GM18867 (cell line): ENCODE data around the gene EXD3.
"Not testable (repeated sequence)": the region's sequence is repeated elsewhere in the genome, so short reads cannot be mapped to it uniquely, and the experiment has no call there.

ENCODE experiments used
- ATAC-seq: cut with Tn5 transposase; IDR thresholded peaks from one replicate; pipeline ENCODE4 v1.9.1; 2021; ENCODE audit warnings: mild to moderate bottlenecking, moderate library complexity; ENCODE audit not compliant: unreplicated experiment

Gene EXD3

DNA sequence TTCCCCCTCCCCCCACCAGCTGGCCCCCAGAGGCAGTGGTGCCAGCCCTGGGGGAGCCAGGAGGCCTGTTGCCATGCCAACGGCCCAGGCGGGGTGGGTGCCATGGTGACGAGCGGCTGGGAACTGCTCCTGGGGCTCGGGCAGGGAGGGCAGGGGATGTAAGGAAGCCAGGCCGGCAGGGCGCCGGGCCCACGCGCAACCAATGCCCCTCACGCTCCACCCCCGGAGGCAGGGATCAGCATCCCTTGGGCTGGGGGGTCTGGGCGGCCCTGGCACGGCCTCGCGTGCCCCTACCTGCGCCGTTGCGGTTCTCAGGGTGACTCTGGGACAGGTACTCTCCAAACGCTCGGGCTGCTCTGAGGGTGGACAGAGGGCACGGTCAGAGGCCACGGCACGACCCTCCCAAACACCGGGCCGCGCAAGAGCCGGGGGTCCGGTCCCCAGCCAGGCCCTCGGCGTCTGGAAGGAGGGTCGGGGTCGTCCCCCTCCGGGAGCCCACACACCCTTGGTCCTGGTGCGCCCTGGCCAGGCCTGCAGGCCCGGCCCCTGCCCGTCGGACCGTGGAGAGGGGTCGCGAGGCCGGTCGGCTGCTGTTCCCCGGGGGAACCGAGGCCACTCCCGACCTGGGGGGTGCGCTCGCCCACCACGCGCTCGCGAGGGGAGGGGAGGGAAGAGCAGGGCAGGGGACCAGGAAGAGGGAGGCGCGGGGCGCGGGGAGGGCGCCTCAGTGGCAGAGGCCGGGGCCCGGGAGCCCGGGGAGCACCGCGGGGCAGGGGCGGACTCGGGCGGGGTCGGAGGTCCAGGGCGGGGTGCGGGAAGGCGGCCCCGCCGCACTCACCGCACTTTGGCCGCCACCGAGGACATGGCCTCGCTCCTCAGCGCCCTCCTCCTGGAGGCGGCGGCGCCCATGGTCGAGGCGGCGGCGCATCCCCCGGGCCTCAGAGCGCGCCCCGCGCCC lies 35.5 kb upstream of the EXD3 start:
- ATAC-seq: peak; percentile 4

DNA sequence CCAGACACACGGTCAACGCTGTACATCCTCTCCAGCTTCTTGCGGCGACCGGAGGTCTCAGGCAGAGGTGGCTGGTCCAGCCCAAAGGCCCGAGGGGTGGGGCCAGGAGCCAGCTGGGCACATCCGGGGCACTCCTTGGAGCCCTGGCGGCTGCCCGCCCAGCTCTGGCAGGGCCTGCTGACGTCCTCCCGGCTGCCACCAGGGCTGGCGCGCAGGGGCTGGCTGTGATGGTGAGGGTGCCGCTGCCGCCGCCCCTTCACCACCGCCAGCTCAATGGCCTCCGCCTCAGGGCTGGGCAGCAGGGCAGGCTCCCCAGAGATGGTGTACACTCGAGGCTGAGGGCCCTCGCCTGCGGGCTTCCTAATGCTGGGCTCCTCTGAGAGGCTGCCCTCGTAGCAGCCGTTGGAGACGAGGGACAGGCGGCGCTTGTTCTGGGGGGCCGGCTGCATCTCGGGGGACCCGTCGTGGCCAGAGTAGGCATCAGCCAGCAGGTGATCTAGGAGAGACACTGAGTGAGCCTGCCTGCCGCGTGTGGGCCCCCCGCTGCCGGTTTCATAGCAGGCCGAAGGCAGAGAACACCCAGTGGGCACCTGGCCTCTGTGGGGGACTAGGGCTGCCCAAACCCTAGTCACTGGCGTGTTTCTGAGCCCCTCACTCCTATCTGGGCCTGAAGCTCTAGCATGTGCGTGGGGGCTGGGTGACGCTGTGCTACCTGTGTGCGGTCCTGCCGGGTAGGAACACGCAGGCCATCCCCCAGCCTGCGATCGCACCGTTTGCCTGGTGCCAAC lies 34.6 kb upstream of the EXD3 start:
- no peak for ATAC-seq

DNA sequence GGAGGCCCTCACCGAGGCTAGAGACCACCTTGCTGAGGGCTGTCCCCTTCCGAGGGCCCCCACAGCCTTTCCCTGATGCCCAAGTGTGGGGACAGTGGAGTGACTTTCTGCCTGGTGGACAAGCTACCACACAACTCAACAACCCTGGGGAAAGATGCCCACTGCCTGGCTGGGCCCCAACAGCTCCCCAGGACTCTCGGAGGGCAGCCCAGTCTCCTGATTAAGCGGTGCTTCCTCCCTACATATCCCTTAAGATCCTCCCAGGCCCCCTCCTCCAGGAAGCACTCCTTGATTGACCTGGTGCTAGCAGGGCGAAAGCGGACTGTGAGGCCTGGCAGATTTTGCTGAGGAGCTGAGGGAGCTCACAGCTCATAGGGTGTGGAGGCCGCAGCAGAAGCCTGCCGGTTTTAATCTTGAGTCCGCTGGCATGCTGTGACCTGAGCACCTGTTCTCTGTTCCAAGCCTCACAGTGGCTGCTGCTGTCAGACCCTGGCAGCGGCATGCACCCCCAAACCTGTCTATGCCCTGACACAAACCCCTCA lies 34.0 kb upstream of the EXD3 start:
- ATAC-seq: no peak

DNA sequence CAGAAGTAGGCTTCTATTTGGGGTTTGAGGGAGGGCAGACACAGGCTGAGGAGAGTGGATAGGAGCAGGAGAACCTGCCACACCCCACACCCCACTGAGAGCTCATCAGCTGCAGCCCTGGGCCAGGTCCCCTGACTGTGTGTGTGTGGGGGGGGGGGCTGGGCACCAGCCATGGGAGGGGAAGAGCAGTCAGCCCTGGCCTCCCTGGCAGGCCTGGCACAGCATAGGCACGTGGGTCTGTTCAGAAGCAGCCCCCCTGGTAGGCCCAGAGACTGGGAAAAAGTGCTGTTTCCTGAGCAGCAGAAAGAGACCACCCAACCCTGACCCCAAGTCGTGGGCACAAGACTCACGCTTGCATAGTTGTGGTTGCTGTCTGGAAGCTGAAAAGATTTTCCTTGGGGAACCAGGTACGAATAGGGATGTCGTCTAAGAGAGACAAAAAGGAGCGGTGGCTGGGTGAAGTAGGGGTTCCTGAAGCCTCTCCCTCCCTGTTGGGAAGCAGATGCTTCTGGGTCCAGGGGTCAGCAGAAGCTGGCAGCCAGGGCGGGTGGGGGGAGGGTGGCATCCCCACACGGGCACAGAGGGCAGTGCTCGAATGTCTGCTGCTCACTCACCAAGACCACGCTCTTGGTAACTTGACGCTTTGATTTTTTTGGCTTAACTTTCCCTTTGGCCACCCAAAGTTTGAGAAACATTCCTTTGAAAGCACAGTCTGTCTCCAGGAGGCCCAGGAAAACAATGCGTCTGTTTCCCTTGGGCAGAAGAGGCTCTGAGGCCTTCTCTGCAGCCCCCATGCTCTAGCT lies 33.3 kb upstream of the EXD3 start:
- ATAC-seq: no peak

DNA sequence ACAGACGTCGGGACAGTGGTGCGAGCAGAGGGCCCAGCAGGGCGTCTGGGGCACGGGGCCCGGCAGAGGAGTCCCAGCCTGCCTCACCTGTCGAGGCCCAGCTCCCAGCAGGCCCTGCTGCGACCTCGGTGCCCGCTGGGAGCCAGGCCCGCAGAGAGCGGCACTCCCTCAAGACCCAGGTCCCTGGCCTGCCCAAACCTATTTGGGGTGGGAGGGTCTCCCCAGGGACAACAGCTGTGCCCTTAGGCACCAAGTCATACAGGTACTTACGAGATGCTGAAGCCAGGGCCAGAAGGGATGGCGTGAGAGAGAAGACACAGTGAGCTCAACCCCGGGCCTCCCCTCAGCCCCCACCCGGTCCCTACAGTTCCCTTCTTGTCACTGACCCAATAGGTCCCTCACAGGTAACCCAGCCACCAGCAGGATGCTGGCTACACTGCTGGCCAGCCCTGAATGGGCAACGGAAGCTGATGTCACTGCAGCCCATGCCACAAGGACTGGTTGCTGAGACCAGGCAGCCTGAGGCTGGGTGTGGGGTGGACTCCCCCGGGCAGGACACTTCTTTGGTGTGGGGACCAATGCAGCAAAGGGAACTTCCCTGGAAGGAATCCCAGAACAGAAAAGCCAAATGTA lies 32.5 kb upstream of the EXD3 start:
- no peak for ATAC-seq

DNA sequence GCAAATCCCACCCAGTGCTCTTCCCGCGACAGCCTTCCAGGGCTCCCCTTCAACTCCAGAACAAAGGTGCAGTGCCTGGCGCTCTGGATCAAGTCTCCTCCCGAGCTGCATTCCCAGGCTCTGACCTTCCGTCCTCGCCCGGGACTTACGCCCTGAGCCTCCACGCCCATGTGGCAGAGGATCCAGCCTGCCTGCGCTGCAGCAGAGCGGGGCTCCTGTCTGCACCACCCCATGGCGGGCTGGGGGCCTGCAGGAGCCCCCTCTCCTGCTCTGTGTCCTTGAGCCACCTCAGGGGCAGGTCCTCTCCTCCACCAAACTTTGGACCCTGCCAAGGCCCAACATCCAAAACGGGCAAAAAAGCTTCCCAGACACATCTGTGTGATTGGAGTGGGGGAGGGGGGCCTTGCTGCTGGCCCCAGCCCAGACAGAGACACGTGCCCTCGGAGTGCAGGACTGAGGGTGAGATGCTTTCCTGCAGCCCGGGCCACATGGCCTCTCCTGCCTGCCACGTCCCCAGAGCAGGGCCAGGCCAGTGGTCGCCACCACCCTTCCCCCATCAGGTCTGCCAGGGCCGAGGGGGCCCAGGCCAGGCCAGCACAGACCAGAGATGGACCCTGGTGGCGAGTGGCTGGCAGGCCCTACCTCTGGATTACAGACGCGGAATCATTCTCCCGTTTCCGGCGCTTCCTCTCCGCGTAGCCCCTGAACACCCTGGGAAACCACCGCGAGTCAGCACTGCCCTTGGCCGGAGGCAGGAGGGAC lies 31.8 kb upstream of the EXD3 start:
- ATAC-seq: no peak

DNA sequence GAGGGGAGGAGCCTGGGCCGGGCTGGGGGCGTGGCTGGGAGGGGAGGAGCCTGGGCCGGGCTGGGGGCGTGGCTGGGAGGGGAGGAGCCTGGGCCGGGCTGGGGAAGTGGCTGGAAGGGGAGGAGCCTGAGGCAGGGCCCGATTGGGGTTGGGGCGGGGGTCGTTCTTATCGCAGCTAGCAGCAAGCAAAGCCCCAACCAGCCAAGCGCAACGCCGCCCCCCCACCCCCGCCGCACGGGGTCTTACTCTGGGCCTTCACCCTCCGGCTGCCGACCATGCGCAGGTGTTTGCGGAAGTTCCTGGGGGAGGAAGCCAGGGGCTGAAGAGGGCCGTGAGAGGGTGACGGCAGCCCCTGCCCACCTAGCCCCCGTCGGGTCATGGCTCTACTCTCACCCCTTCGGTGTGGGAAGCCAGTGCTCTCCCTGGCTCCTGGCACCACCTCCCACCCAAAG lies 31.2 kb upstream of the EXD3 start:
- peak; percentile 29 for ATAC-seq

DNA sequence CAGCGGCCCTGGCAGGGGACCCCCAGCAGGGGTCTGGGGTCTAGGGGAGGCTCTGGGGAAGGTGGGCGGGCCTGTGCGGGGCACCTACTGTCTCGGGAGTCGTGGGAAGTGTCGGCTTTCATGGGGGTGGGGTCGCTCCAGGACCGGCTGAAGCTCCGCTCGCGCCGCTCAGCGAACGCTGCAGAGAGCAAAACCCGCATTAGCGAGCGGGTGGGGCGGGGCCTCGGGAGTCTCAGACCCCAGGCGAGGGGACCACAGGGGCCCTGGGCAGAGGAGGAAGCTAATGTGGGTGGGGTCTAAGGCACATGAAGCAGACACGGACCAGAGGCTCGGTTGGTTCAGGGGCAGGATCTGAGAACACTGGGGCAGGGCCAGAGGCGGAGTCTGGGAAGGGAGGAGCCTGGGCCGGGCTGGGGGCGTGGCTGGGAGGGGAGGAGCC lies 30.7 kb upstream of the EXD3 start:
- peak; percentile 47 for ATAC-seq

DNA sequence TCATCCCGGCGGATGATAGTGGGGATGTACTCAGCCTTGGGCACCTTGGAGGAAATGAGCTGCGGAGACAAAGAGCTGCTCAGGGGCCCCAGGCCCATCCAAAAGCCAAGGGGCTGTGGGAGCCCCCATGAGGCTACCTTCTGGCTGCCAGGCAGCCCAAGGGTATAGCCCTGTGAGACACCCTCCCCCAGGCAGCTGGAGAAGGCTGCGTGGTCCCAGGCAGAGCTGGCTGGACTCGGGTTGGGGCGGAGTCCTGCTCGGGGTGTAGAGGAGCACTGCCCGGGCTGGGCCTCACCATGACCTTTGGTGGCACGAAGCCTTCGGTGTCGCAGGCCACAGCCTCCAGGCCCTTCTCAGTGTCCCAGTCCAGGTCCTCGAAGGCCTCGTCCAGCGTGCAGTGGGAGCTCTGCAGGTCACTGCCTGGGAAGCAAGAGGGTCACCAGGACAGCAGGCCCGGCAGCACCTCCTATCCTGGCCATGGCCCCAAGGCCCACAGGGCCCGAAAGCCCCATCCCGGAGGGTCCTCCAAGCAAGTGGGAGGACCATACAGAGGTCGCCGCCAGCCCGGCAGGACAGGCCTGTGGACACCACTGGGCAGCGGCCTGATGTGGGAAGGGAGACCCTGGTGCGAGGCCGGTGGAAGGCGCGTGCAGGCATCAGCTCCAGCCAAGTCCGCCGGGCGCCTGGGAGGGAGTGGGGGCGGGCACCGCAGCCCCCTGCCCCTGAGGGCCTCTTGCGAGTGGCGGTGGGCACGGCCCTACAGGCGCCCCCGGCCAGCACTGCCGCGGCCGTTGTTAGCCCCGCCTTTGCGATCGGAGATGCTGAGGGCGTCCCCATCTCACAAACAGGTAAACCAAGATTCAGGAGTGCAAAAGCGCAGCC lies 30.0 kb upstream of the EXD3 start:
- ATAC-seq: no peak

DNA sequence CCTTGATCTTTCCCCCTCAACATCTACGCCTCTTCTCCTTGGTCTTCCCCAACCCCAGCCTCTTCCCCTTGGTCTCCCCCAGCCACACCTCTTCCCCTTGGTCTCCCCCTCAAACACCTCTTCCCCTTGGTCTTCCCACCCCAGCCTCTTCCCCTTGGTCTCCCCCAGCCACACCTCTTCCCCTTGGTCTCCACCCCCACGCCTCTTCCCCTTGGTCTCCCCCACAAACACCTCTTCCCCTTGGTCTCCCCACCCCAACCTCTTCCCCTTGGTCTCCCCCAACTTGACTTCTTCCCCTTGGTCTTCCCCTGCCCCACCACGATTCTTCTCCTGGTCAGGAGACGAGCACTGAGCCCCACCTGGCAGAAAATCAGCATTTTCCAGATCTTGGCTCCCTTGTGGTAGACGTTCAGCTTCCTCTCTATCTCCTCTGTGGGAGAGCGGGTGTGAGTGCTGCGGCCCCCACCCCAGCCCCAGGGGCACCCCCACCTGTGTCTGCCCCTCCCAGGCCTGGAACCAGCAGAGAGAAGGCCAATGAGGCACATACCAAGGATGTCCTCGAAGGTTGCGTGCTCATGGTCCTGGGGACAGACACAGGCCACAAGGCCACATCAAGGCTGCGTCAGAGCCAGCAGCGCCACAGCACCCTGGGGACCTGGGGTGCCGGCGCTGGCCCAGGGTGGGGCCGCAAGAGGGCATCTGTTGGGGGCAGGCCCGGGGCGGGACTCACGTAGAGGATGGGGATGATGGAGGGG lies 29.2 kb upstream of the EXD3 start:
- no peak for ATAC-seq

DNA sequence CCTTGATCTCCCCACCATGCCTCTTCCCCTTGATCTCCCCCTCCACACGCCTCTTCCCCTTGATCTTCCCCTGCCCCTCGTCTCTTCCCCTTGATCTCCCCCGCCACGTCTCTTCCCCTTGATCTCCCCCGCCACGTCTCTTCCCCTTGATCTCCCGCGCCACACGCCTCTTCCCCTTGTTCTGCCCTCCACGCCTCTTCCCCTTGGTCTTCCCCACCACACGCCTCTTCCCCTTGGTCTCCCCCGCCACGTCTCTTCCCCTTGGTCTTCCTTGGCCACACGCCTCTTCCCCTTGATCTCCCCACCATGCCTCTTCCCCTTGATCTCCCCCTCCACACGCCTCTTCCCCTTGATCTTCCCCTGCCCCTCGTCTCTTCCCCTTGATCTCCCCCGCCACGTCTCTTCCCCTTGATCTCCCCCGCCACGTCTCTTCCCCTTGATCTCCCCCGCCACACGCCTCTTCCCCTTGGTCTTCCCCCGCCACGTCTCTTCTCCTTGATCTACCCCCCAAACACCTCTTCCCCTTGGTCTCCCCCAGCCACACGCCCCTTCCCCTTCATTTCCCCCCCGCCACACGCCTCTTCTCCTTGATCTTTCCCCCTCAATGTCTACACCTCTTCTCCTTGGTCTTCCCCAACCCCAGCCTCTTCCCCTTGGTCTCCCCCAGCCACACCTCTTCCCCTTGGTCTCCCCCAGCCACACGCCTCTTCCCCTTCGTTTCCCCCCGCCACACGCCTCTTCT lies 28.5 kb upstream of the EXD3 start:
- ATAC-seq: not testable (repeated sequence)

DNA sequence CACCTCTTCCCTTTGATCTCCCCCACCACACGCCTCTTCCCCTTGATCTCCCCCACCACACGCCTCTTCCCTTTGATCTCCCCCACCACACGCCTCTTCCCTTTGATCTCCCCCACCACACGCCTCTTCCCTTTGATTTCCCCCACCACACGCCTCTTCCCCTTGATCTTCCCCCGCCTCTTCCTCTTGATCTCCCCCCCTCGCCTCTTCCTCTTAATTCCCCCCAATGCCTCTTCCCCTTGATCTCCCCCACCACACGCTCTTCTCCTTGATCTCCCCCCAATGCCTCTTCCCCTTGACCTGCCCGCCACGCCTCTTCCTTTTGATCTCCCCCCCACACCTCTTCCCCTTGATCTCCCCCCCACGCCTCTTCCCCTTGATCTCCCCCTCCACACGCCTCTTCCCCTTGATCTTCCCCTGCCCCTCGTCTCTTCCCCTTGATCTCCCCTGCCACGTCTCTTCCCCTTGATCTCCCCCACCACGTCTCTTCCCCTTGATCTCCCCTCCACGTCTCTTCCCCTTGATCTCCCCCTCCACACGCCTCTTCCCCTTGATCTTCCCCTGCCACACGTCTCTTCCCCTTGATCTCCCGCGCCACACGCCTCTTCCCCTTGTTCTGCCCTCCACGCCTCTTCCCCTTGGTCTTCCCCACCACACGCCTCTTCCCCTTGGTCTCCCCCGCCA lies 27.7 kb upstream of the EXD3 start:
- not testable (repeated sequence) for ATAC-seq

DNA sequence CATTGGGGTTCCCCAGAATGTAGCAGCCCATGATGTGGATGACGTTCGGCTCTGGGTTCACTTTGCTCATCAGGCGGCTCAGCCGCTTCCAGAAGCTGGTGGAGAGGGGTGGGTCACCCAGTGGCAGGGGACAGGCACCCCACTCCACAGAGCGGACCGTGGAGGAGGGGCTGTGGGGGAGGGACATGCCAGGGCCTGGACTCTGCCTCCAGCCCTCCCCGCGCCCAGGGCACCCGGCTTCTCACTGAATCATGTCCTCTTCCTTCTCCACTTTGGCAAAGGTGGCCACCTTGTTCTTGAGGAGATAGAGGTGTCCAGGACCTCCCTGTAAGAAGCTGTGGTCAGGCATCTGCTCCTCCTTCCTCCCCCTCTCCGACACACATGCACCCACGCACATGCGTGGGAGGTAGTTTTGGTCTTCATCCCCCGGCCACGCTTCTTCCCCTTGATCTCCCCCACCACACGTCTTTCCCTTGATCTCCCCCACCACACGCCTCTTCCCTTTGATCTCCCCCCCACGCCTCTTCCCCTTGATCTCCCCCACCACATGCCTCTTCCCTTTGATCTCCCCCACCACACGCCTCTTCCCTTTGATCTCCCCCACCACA lies 27.1 kb upstream of the EXD3 start:
- ATAC-seq: no peak

DNA sequence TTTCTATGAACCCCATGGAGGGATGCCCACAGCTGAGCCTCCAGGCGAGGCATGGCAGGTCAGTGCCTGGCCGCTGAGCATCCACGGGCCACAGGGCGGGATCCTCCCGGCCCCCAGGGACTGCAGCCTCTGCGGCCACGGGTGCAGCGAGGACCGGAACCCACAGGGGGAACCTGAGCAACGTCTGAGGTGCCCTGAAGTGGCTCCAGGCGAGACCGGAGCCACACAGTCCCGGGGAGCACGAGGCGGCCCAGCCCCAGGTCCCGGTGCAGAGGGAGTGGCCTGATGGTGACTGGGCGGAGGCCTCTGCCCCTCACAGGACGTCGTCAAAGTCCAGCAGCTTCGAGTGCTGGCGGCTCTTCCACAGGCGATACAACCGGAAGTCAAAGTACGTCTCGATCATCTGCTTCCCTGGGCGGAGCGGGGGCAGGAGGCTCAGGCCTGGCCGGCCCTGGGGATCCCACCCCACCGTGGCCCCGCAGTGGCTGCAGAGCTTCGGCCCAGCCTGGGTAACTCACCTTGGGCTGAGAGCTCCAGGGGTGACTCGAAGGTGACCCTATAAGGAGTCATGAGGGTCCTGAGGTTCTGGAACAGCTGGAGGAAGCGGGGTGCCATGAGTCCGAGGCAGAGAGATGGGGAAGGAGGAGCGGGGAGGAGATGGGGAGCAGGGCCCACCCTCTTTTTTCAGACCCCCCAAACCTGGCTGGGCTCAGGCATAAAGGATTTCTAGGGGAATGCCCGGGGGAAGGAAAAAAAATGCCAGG lies 26.3 kb upstream of the EXD3 start:
- no peak for ATAC-seq

DNA sequence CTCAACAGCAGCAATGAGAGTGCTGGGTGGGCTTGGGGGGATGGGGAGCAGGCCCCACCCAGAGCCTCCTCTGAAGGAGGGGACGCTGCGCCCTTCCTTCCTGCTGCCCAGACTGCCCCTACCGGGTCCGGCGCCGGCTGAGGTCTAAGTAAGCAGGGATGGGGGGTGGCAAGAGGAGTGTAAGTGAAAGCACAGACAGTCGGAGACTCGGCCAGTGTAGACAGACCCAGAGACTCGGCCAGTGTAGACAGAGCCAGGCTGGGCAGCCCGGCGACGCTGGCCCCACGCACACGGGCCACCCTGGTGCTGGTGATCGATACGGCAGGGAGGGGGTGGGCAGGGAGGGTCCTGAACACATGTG lies 25.6 kb upstream of the EXD3 start:
- no peak for ATAC-seq
